Prostate gland (tissue), 2 donors: ENCODE measurements around the gene SCMH1.

Source experiments
- CTCF ChIP-seq, 4 experiments: fragments of 200-600 bp in 2 of 4; fragments of 450-650 bp in 2 of 4; sonication (generic) in 2 of 4; IDR thresholded peaks; 1 replicate in 3 of 4; 2 replicates in 1 of 4; pipeline ENCODE4 v1.5.1; 2016 to 2019; ENCODE audit warnings: antibody characterized with exemption in 4 of 4, mild to moderate bottlenecking in 2 of 4, moderate library complexity in 2 of 4
- POLR2A ChIP-seq: fragments of 450-650 bp; IDR thresholded peaks from one replicate; pipeline ENCODE4 v1.6.1; 2016; ENCODE audit warnings: antibody characterized with exemption, mild to moderate bottlenecking
- POLR2AphosphoS5 ChIP-seq: sonication (generic); formaldehyde crosslinking; IDR thresholded peaks from one replicate; pipeline ENCODE4 v1.6.1; 2017; ENCODE audit warnings: antibody characterized with exemption

- TF ChIP-seq CTCF (IDR thresholded peaks at IDR 0.05), result no peak
- TF ChIP-seq POLR2A, result no peak
- no peak for TF ChIP-seq POLR2AphosphoS5
Observed at GRCh38 chr1:40985875-40986274, 256.2 kb downstream of the SCMH1 start.
